BJ (cell line): Measurements from ENCODE around the gene CEBPE. TPM values are rescaled to one million over a fixed set of nuclear protein-coding genes. Genes with fewer than 3 reads are reported as not detected.

Source experiments
- CTCF ChIA-PET: fragments of 350-600 bp; formaldehyde crosslinking; extraction: SDS; loops from one replicate; lab custom pipeline; 2021; ENCODE audit warnings: antibody characterized with exemption, inconsistent platforms; lab: Yijun Ruan, JAX
- POLR2A ChIA-PET: fragments of 300-600 bp; sonication (Branson Sonifier 250); formaldehyde crosslinking; extraction: SDS; loops from one replicate; lab custom pipeline; 2021; ENCODE audit warnings: antibody characterized with exemption; lab: Charles Lee
- DNase-seq: peaks from one replicate; pipeline ENCODE4 v3.0.0-alpha.2; 2011; ENCODE audit warnings: low read depth
- H3K27me3 ChIP-seq: 2 replicates; pipeline ENCODE4 v1.6.0; 2011; ENCODE audit warnings: low read length; ENCODE audit not compliant: control insufficient read depth, insufficient read depth
- H3K36me3 ChIP-seq: 2 replicates; pipeline ENCODE4 v1.5.1; 2011; ENCODE audit warnings: low read length; ENCODE audit not compliant: control insufficient read depth, insufficient read depth
- H3K4me3 ChIP-seq: 2 replicates; pipeline ENCODE4 v1.5.1; 2011; ENCODE audit warnings: low read depth, mild to moderate bottlenecking, control low read depth, low read length
- polyA minus RNA-seq: library from RNA; depleted of rRNA, polyadenylated mRNA; stranded (reverse); fragments of >200 nt; gene quantifications from 2 replicates; pipeline ENCODE4 v1.2.3, GENCODE V29; 2011; rRNA and poly(A)+ RNA removed
- polyA plus RNA-seq: library from polyadenylated mRNA; depleted of rRNA; stranded (reverse); fragments of >200 nt; gene quantifications from 2 replicates; pipeline ENCODE4 v1.2.3, GENCODE V29; 2011; rRNA removed
- TF ChIP-seq, protein P1 (sequence below): IDR thresholded peaks from 2 replicates; pipeline ENCODE4 v1.5.1; 2011; ENCODE audit warnings: low read depth, mild to moderate bottlenecking, control low read depth, inconsistent platforms, low read length, moderate library complexity; ENCODE audit not compliant: insufficient read depth

The CEBPE gene
- polyA plus RNA-seq (not detected in 2 replicates), polyA minus RNA-seq (not detected in 2 replicates)

DNA sequence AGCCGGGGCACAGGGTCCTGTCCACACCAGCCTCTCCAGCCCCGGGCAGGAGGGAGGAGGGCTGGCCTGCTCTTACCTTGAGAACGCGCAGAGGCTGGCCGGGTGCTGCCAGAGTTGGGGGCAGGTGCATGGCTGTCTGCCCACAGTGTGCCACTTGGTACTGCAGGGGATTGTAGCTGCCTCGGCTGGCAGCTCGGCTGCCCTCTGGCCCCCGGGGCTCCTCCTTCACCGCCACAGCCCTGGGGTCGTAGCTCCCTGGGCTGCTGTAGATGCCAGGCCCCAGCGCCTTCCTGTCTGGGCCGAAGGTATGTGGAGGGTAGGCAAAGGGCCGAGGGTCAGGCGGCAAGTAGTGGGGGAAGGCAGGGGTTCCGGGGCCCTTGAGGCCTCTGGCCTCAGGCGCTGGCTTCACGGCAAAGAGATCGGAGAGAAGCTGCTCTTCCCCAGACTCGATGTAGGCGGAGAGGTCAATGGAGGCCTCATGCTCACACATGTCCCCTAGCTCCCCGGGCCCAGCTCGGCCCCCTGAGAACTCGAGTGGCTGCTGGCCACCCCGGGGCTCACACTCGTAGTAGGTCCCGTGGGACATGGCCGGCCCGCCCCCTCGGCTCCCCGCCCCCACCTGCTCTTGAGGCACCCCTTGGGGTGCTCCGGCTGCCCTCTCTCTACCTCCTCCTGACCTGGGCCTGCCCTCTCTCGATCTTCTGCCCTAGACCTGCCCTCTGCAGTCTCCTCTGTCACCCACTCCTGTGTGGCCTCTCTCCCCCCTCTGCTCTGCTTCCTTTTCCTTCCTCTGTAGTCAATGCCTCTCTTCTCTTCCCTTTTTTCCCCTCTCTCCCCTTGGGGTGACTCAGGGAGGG, at the start of gene CEBPE:
Gene CEBPE (minus strand): TSS at position 750 of the 857 bp plus-strand sequence. CDS start 164 bp downstream, at position 586.
- ChIA-PET POLR2A (no interaction called here), CTCF (interaction anchor here (3.6 to 24.8 kb wide), 2 partner anchors 50 to 60 kb away, joined by 17 to 815 read pairs; partner anchors contain the start of gene SLC7A8)
- Histone ChIP-seq H3K4me3 (no peak within 1 kb of the TSS), H3K27me3 (no peaks in the 10 kb centered on the region), H3K36me3 (no peaks in the 10 kb centered on the region)
- DNase-seq, result no peak
- TF ChIP-seq, protein P1, sequence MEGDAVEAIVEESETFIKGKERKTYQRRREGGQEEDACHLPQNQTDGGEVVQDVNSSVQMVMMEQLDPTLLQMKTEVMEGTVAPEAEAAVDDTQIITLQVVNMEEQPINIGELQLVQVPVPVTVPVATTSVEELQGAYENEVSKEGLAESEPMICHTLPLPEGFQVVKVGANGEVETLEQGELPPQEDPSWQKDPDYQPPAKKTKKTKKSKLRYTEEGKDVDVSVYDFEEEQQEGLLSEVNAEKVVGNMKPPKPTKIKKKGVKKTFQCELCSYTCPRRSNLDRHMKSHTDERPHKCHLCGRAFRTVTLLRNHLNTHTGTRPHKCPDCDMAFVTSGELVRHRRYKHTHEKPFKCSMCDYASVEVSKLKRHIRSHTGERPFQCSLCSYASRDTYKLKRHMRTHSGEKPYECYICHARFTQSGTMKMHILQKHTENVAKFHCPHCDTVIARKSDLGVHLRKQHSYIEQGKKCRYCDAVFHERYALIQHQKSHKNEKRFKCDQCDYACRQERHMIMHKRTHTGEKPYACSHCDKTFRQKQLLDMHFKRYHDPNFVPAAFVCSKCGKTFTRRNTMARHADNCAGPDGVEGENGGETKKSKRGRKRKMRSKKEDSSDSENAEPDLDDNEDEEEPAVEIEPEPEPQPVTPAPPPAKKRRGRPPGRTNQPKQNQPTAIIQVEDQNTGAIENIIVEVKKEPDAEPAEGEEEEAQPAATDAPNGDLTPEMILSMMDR, result no peak

DNA sequence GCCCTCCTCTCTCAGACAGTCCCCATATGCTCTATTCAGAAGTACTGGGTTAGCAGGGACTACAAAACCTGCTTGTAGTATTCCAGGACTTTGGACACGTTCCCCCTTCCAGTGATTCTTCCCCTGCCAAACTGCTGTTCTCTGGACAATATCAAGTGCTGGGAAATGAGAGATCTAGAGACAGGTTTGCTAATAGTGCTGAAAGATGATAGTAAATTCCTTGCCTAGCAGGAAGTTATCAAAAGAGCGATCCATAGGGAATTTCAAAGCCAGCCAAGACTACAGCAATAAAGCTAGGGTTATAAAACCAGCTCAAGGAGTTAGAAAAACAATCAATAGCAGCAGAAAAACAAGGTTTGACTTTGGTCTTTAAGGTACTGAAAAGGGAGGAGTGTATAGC, 49.2 kb upstream of the CEBPE start:
- no peaks in the 10 kb centered on the region for H3K36me3 ChIP-seq
- no peak overlapping the region for H3K4me3 ChIP-seq
- TF ChIP-seq, protein P1, result no peak
- ChIA-PET CTCF (interaction anchor here (1.0 to 26.2 kb wide), 3 partner anchors 10 to 128 kb away, joined by 3 to 815 read pairs (median 3); partner anchors contain the start of gene CEBPE), POLR2A (interaction anchor here (0.5 to 0.6 kb wide), 2 partner anchors 13 to 500 kb away, joined by 3 to 4 read pairs; no protein-coding TSS in a partner anchor)
- H3K27me3 ChIP-seq, result no peaks in the 10 kb centered on the region
- no peak for DNase-seq

DNA sequence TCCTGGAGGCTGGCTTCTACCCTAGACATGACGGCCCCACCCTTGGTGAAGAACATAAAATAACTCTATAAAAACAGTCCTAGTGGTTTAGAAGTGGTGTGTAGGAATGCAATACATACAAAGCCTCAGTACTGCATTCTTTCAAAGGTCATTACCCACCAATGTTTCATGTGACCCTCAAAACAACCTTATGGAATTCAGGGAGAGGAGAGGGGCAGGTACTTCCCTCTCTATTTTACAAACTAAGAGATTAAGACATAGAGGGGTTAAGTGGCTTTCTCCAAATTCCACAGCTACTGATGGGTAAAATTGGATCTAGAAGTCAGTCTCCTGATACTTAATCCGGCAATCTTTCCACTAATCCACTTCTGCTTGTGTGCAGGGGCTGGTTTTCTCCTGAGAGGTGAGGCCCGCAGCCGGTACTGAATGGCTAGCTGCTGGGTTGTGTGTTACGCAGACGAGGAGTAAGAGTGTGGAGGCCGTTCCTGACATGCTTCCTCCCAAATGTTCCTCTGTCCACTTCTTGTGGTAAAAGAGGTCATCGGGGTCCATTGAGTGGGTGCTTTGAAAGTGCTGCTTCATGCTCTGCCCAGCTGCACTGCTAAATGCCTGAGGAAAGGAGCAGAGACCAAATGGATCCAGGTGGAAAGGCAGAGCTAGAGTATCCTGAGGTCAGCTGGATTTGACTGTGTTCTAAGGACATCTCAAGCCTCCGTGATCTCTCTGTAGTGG, 48.2 kb upstream of the CEBPE start:
- no peaks in the 10 kb centered on the region for H3K27me3 ChIP-seq
- ChIA-PET CTCF (interaction anchor here (0.6 to 26.2 kb wide), 3 partner anchors 17 to 47 kb away, joined by 3 to 815 read pairs (median 3); partner anchors contain the start of gene CEBPE), POLR2A (no interaction called here)
- H3K36me3 ChIP-seq, result no peaks in the 10 kb centered on the region
- no peak overlapping the region for H3K4me3 ChIP-seq
- no peak for DNase-seq
- TF ChIP-seq, protein P1, result no peak

DNA sequence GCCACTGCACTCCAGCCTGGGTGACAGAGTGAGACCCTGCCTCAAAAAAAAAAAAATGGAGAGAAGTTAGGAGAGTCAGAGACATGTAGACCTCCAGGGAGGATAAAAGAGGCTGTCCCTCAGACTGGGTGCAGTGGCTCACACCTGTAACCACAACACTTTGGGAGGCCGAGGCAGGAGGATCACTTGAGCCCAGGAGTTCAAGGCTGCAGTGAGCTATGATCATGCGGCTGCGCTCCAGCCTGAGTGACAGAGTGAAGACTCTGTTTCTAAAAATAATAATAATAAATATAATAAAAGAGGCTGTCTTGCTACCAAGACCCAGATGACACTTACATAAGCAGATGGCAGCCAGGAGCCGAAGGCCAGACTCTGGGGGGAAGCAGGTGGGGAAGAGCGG, 45.9 kb upstream of the CEBPE start:
- DNase-seq, result no peak
- Histone ChIP-seq H3K4me3 (no peak overlapping the region), H3K36me3 (no peaks in the 10 kb centered on the region), H3K27me3 (no peaks in the 10 kb centered on the region)
- ChIA-PET POLR2A (no interaction called here), CTCF (interaction anchor here (1.5 kb wide), 1 partner anchor 22 kb away, joined by 5 read pairs; no protein-coding TSS in a partner anchor)
- TF ChIP-seq, protein P1, result no peak
